HepG2 (cell line): ENCODE measurements around the gene SLC38A3. TPM values are rescaled to one million over a fixed set of nuclear protein-coding genes. Genes with fewer than 3 reads are reported as not detected.

Experiments used
- CEBPB ChIP-seq: IDR thresholded peaks from 2 replicates; pipeline ENCODE4 v1.6.1; 2011; ENCODE audit warnings: low read depth, low read length, improper control_type of control experiment, borderline replicate concordance
- CEBPG ChIP-seq: IDR thresholded peaks from 2 replicates; pipeline ENCODE4 v1.6.1; 2016
- DMTF1 ChIP-seq: sonication (generic); formaldehyde crosslinking; IDR thresholded peaks from 2 replicates; pipeline ENCODE4 v1.4.0; 2020; ENCODE audit warnings: mild to moderate bottlenecking, missing genetic modification reagents
- DNMT3B ChIP-seq: conservative IDR thresholded peaks from 2 replicates; pipeline ENCODE4 v1.6.1; 2016; ENCODE audit warnings: missing biosample characterization, control low read depth
- ERF ChIP-seq: IDR thresholded peaks from 2 replicates; pipeline ENCODE4 v1.6.1; 2018; ENCODE audit warnings: missing biosample characterization, missing genetic modification reagents
- FOSL2 ChIP-seq: sonication (generic); formaldehyde crosslinking; IDR thresholded peaks from 2 replicates; pipeline ENCODE4 v1.4.0; 2020; ENCODE audit warnings: missing genetic modification reagents
- FOXP1 ChIP-seq, 2 experiments: fragments of 450-650 bp in 1 of 2; IDR thresholded peaks; 2 replicates each; pipeline ENCODE4 v1.6.1; 2017 to 2018; ENCODE audit warnings: antibody characterized with exemption in 1 of 2
- FOXP4 ChIP-seq: sonication (generic); formaldehyde crosslinking; IDR thresholded peaks from 2 replicates; pipeline ENCODE4 v1.4.0; 2020; ENCODE audit warnings: missing genetic modification reagents
- HOXD1 ChIP-seq: sonication (generic); formaldehyde crosslinking; IDR thresholded peaks from 2 replicates; pipeline ENCODE4 v1.5.0; 2020; ENCODE audit warnings: missing genetic modification reagents
- NFE2L2 ChIP-seq: fragments of 150-350 bp; IDR thresholded peaks from 2 replicates; pipeline ENCODE4 v1.6.1; 2014; ENCODE audit warnings: low read length
- PLSCR1 ChIP-seq: sonication (generic); formaldehyde crosslinking; IDR thresholded peaks from 2 replicates; pipeline ENCODE4 v1.5.0; 2020; ENCODE audit warnings: missing genetic modification reagents, mild to moderate bottlenecking, borderline replicate concordance
- RFX3 ChIP-seq: IDR thresholded peaks from 2 replicates; pipeline ENCODE4 v1.6.1; 2016; ENCODE audit warnings: missing biosample characterization, missing genetic modification reagents
- RXRA ChIP-seq: sonication (generic); formaldehyde crosslinking; IDR thresholded peaks from 2 replicates; pipeline ENCODE4 v1.5.1; 2020; ENCODE audit warnings: missing genetic modification reagents
- ZFP91 ChIP-seq: sonication (generic); formaldehyde crosslinking; IDR thresholded peaks from 2 replicates; pipeline ENCODE4 v1.9.0; 2022; ENCODE audit warnings: missing genetic modification reagents, mild to moderate bottlenecking, borderline replicate concordance
- ZNF225 ChIP-seq: sonication (generic); formaldehyde crosslinking; IDR thresholded peaks from 2 replicates; pipeline ENCODE4 v1.4.0; 2020; ENCODE audit warnings: mild to moderate bottlenecking, missing genetic modification reagents
- ZNF281 ChIP-seq: sonication (generic); formaldehyde crosslinking; IDR thresholded peaks from 2 replicates; pipeline ENCODE4 v1.4.0; 2020; ENCODE audit warnings: missing genetic modification reagents, borderline replicate concordance
- ZNF296 ChIP-seq: sonication (generic); formaldehyde crosslinking; conservative IDR thresholded peaks from 2 replicates; pipeline ENCODE4 v1.5.0; 2020; ENCODE audit warnings: mild to moderate bottlenecking, missing genetic modification reagents
- ZNF350 ChIP-seq: sonication (generic); formaldehyde crosslinking; IDR thresholded peaks from 2 replicates; pipeline ENCODE4 v1.4.0; 2020; ENCODE audit warnings: mild to moderate bottlenecking, low read depth, missing genetic modification reagents, borderline replicate concordance
- ZNF430 ChIP-seq: sonication (generic); formaldehyde crosslinking; IDR thresholded peaks from 2 replicates; pipeline ENCODE4 v1.9.0; 2021; ENCODE audit warnings: mild to moderate bottlenecking, missing genetic modification reagents
- ZNF589 ChIP-seq: sonication (generic); formaldehyde crosslinking; conservative IDR thresholded peaks from 2 replicates; pipeline ENCODE4 v1.8.0; 2022; ENCODE audit warnings: mild to moderate bottlenecking, moderate library complexity, missing genetic modification reagents
- ZNF614 ChIP-seq: IDR thresholded peaks from 2 replicates; pipeline ENCODE4 v1.6.1; 2018; ENCODE audit warnings: missing biosample characterization, missing genetic modification reagents, inconsistent platforms, borderline replicate concordance
- ZNF776 ChIP-seq: sonication (generic); formaldehyde crosslinking; IDR thresholded peaks from 2 replicates; pipeline ENCODE4 v1.4.0; 2020; ENCODE audit warnings: mild to moderate bottlenecking, missing genetic modification reagents
- polyA plus RNA-seq, 8 experiments: library from polyadenylated mRNA; depleted of rRNA in 3 of 8; stranded (reverse) in 7 of 8; unstranded in 1 of 8; fragments of >200 nt; fragmentation: Illumina TruSeq in 4 of 8; extraction: Trizol in 4 of 8; gene quantifications; 2 replicates each; pipeline versions ENCODE4 v1.2.1 to v1.2.3, GENCODE V29; 2011 to 2016; ENCODE audit warnings: low read depth in 4 of 8, missing spikeins in 1 of 8, mixed read lengths in 1 of 8; ENCODE audit not compliant: insufficient read depth in 1 of 8
- total RNA-seq, 5 experiments: library from RNA; depleted of rRNA; stranded (reverse); fragments of >200 nt; fragmentation: Illumina TruSeq; extraction: Trizol; gene quantifications; 2 replicates each; pipeline ENCODE4 v1.2.3, GENCODE V29; 2016; ENCODE audit warnings: low read depth in 1 of 5

The SLC38A3 gene
- total and polyA plus RNA-seq, 2 of the 13 experiments (the other 11 are each of a cell fraction or from before 2014, with no cell fraction given), result 29.8 to 164 TPM

- TF ChIP-seq PLSCR1 (no peak), ZNF614 (CRISPR knock-in tag) (no peak), ZNF225 (CRISPR knock-in tag) (no peak), ZNF281 (peak; percentile 76; the same call in 1 of the 2 replicates), RFX3 (CRISPR knock-in tag) (no peak), ZNF430 (CRISPR knock-in tag) (peak; percentile 32; the same call in 1 of the 2 replicates), FOXP1 (IDR thresholded peaks at IDR 0.05) (no peak), FOXP1 (CRISPR knock-in tag; IDR thresholded peaks at IDR 0.05) (no peak), DMTF1 (CRISPR knock-in tag) (no peak), ZNF296 (CRISPR knock-in tag) (no peak), RXRA (CRISPR knock-in tag) (0 out of 2 replicates have a peak, but pooled peaks have one; percentile 8), NFE2L2 (no peak), ERF (CRISPR knock-in tag) (no peak), DNMT3B (CRISPR knock-in tag) (no peak), ZNF776 (CRISPR knock-in tag) (0 out of 2 replicates have a peak, but pooled peaks have one; percentile 5), ZNF589 (CRISPR knock-in tag) (no peak), FOXP4 (CRISPR knock-in tag) (no peak), ZFP91 (no peak), CEBPB (peak; percentile 55; the same call in 1 of the 2 replicates), HOXD1 (CRISPR knock-in tag) (no peak), ZNF350 (CRISPR knock-in tag) (no peak), CEBPG (CRISPR knock-in tag) (peak; percentile 70), FOSL2 (CRISPR knock-in tag) (no peak)
Measured at GRCh38 chr3:50211930-50212329, 6.9 kb downstream of the SLC38A3 start (continued).
